Neutrophil (primary cell): ENCODE measurements around the gene S100P.

Experiments used
- H3K27ac ChIP-seq: fragments of 200-600 bp; sonication (generic); 2 replicates; pipeline ENCODE4 v1.5.1; 2016; ENCODE audit warnings: mild to moderate bottlenecking, moderate library complexity
- H3K27me3 ChIP-seq: fragments of 200-600 bp; sonication (generic); 2 replicates; pipeline ENCODE4 v1.6.0; 2016; ENCODE audit warnings: mild to moderate bottlenecking
- H3K36me3 ChIP-seq: fragments of 200-600 bp; sonication (generic); 2 replicates; pipeline ENCODE4 v1.5.1; 2017
- H3K4me1 ChIP-seq, 2 experiments: fragments of 200-600 bp in 1 of 2; sonication (generic) in 1 of 2; 1 replicate in 1 of 2; 2 replicates in 1 of 2; pipeline versions ENCODE4 v1.5.1 to v1.6.1; 2013 to 2016; ENCODE audit warnings: low read depth in 1 of 2, low read length in 1 of 2, mild to moderate bottlenecking in 1 of 2, moderate library complexity in 1 of 2; ENCODE audit not compliant: control insufficient read depth in 1 of 2, insufficient read depth in 1 of 2
- H3K4me3 ChIP-seq, 2 experiments: fragments of 200-600 bp in 1 of 2; sonication (generic) in 1 of 2; 1 replicate in 1 of 2; 2 replicates in 1 of 2; pipeline ENCODE4 v1.5.1; 2013 to 2016; ENCODE audit warnings: low read depth in 1 of 2, low read length in 1 of 2, mild to moderate bottlenecking in 1 of 2, moderate library complexity in 1 of 2
- H3K9me3 ChIP-seq: fragments of 200-600 bp; sonication (generic); 2 replicates; pipeline ENCODE4 v1.5.1; 2016
- CTCF ChIP-seq: fragments of 200-600 bp; sonication (generic); IDR thresholded peaks from 2 replicates; pipeline ENCODE4 v1.5.1; 2016; ENCODE audit warnings: antibody characterized with exemption

S100P gene

GRCh38 chr4:6660430-6660829, 33.2 kb upstream of the S100P start:
- no peaks in the 10 kb centered on the region for H3K36me3 ChIP-seq
- no peaks in the 10 kb centered on the region for H3K9me3 ChIP-seq
- TF ChIP-seq CTCF, result no peak
- H3K4me3 ChIP-seq, result no peak overlapping the region
- no peak overlapping the region for H3K27ac ChIP-seq
- H3K4me1 ChIP-seq, result peaks cover 20 to 23% of the 10 kb centered on the region in 2 experiments
- H3K27me3 ChIP-seq, result peaks cover 84% of the 10 kb centered on the region

GRCh38 chr4:6662591-6662990, 31.1 kb upstream of the S100P start:
- H3K27ac ChIP-seq, result no peak overlapping the region
- no peaks in the 10 kb centered on the region for H3K36me3 ChIP-seq
- H3K9me3 ChIP-seq, result no peaks in the 10 kb centered on the region
- H3K27me3 ChIP-seq, result peaks cover 85% of the 10 kb centered on the region
- no peak overlapping the region for H3K4me3 ChIP-seq
- TF ChIP-seq CTCF, result no peak
- H3K4me1 ChIP-seq, result peaks cover 20 to 23% of the 10 kb centered on the region in 2 experiments

- Histone ChIP-seq H3K27me3 (peaks cover 73% of the 10 kb centered on the region), H3K27ac (no peak overlapping the region), H3K4me1 (peaks cover 12 to 16% of the 10 kb centered on the region in 2 experiments), H3K9me3 (no peaks in the 10 kb centered on the region), H3K36me3 (no peaks in the 10 kb centered on the region), H3K4me3 (peak overlapping the region in 1 of 2 experiments; percentile 7)
- no peak for TF ChIP-seq CTCF
These were observed 29.9 kb upstream of the S100P start for GRCh38 chr4:6663596-6664393.

- TF ChIP-seq CTCF, result no peak
- Histone ChIP-seq H3K36me3 (no peaks in the 10 kb centered on the region), H3K4me3 (no peak overlapping the region), H3K27ac (no peak overlapping the region), H3K27me3 (peaks cover 58% of the 10 kb centered on the region), H3K9me3 (no peaks in the 10 kb centered on the region), H3K4me1 (peaks cover 6 to 11% of the 10 kb centered on the region in 2 experiments)
These were observed 28.4 kb upstream of the S100P start for GRCh38 chr4:6665320-6665654.

GRCh38 chr4:6668391-6668790, 25.3 kb upstream of the S100P start:
- Histone ChIP-seq H3K9me3 (no peaks in the 10 kb centered on the region), H3K4me1 (peaks cover 10 to 15% of the 10 kb centered on the region in 2 experiments), H3K27ac (no peak overlapping the region), H3K36me3 (no peaks in the 10 kb centered on the region), H3K4me3 (no peak overlapping the region), H3K27me3 (peaks cover 27% of the 10 kb centered on the region)
- TF ChIP-seq CTCF, result no peak
